ENCODE measurements around the gene PGM1.
"Not testable (repeated sequence)": the region's sequence is repeated elsewhere in the genome, so short reads cannot be mapped to it uniquely, and the experiment has no call there.

Gene PGM1

GRCh38 chr1:63575340-63575826, 17.8 kb upstream of the PGM1 start:
- ATAC-seq (replicated peaks) (no peak), DNase-seq (peak; percentile 14 to 26 (median 17))
- Mint-ChIP-seq H3K4me1 (ENCODE audit: low read depth in 2 of 2) (no peaks in the 10 kb centered on the region), H3K27me3 (no peaks in the 10 kb centered on the region), H3K4me3 (no peak overlapping the region), H3K36me3 (ENCODE audit: insufficient read depth) (no peaks in the 10 kb centered on the region), H3K9me3 (no peaks in the 10 kb centered on the region), H3K27ac (no peak overlapping the region)

GRCh38 chr1:63586326-63586725, 6.9 kb upstream of the PGM1 start:
- H3K27ac Mint-ChIP-seq; H3K36me3 Mint-ChIP-seq (ENCODE audit: insufficient read depth); H3K4me3 Mint-ChIP-seq; H3K27me3 Mint-ChIP-seq; H3K4me1 Mint-ChIP-seq (ENCODE audit: low read depth in 2 of 2); H3K9me3 Mint-ChIP-seq; ATAC-seq (replicated peaks); DNase-seq: not testable (repeated sequence)

- DNase-seq, result no peak
Observed at GRCh38 chr1:63590166-63590560, 3.0 kb upstream of the PGM1 start.

GRCh38 chr1:63592536-63593302, 492 bp upstream of the PGM1 start:
- Mint-ChIP-seq H3K4me3 (peak overlapping the region; percentile 97 to 99), H3K36me3 (ENCODE audit: insufficient read depth) (peaks cover 18% of the 10 kb centered on the region), H3K27ac (peak overlapping the region; percentile 96), H3K9me3 (no peaks in the 10 kb centered on the region), H3K27me3 (no peaks in the 10 kb centered on the region), H3K4me1 (ENCODE audit: low read depth in 2 of 2) (peaks cover 11 to 36% of the 10 kb centered on the region in 2 donors)
- ATAC-seq (replicated peaks) (no peak), DNase-seq (no peak)

More at GRCh38 chr1:63590166-63590560, 3.0 kb upstream of the PGM1 start:
- no peak overlapping the region for H3K4me3 Mint-ChIP-seq
- H3K36me3 Mint-ChIP-seq (ENCODE audit: insufficient read depth), result peaks cover 14% of the 10 kb centered on the region
- no peak overlapping the region for H3K27ac Mint-ChIP-seq
- H3K27me3 Mint-ChIP-seq, result no peaks in the 10 kb centered on the region
- no peak for ATAC-seq (replicated peaks)
- peaks cover 6 to 20% of the 10 kb centered on the region in 2 donors for H3K4me1 Mint-ChIP-seq (ENCODE audit: low read depth in 2 of 2)
- H3K9me3 Mint-ChIP-seq, result no peaks in the 10 kb centered on the region

GRCh38 chr1:63593886-63594605, 835 bp downstream of the PGM1 start:
- no peaks in the 10 kb centered on the region for H3K27me3 Mint-ChIP-seq
- H3K27ac Mint-ChIP-seq, result peak overlapping the region; percentile 96
- peaks cover 18% of the 10 kb centered on the region for H3K36me3 Mint-ChIP-seq (ENCODE audit: insufficient read depth)
- peak; percentile 59 to 68 (median 64) for DNase-seq
- peaks cover 11 to 36% of the 10 kb centered on the region in 2 donors for H3K4me1 Mint-ChIP-seq (ENCODE audit: low read depth in 2 of 2)
- peak; percentile 60 for ATAC-seq (replicated peaks)
- peak overlapping the region; percentile 97 to 99 for H3K4me3 Mint-ChIP-seq
- no peaks in the 10 kb centered on the region for H3K9me3 Mint-ChIP-seq

DNA sequence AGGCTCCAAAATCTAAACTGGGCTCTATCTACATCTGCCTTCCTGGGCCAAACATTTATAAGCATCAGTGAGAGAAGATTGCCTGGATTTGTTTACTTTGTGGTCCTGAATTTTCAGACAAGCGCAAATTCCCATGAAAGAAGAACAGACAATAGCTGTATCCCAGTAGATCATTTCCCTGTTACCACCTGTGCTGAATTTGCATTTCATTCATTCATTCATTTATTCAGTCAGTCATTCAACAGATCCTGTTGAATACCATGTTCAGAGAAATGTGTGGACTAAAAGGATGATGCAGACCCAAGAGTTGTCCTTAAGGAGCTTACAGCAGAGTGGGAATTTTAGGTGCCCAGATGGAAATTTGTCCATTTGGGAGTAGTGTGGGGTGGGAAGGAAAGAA, 2.2 kb downstream of the PGM1 start:
- Mint-ChIP-seq H3K27me3 (no peaks in the 10 kb centered on the region), H3K36me3 (ENCODE audit: insufficient read depth) (peaks cover 18% of the 10 kb centered on the region), H3K4me3 (peak overlapping the region in 1 of 2 donors; percentile 12), H3K4me1 (ENCODE audit: low read depth in 2 of 2) (peaks cover 11 to 36% of the 10 kb centered on the region in 2 donors), H3K9me3 (no peaks in the 10 kb centered on the region), H3K27ac (no peak overlapping the region)
- DNase-seq (no peak), ATAC-seq (replicated peaks) (no peak)

- H3K27ac Mint-ChIP-seq, result no peak overlapping the region
- no peaks in the 10 kb centered on the region for H3K27me3 Mint-ChIP-seq
- DNase-seq, result no peak
- H3K36me3 Mint-ChIP-seq (ENCODE audit: insufficient read depth), result peaks cover 4% of the 10 kb centered on the region
- no peaks in the 10 kb centered on the region for H3K9me3 Mint-ChIP-seq
- H3K4me3 Mint-ChIP-seq, result no peak overlapping the region
- H3K4me1 Mint-ChIP-seq (ENCODE audit: low read depth in 2 of 2), result peaks cover 10 to 20% of the 10 kb centered on the region in 2 donors
- ATAC-seq (replicated peaks), result no peak
Observed at GRCh38 chr1:63599799-63600198, 6.6 kb downstream of the PGM1 start.

DNA sequence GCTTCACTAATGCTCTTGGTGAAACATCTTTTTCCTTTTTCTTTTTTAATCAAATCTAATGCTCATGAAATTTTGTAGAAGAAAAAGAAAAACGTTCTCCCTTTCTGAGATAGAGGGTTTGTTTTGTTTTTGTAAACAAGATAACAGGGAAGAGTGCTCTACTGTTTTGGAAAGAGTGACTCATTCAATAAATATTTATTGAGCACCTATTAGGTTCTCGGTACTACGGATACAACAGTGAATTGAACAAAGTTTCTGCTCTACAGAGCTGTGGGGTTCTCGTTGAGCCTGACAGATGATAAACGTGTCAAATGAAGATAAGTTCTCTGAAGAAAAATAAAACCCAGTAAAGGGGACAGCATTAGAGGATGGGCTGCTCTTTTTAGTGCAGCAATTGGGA, 7.0 kb downstream of the PGM1 start:
- Mint-ChIP-seq H3K27me3 (no peaks in the 10 kb centered on the region), H3K36me3 (ENCODE audit: insufficient read depth) (peaks cover 4% of the 10 kb centered on the region), H3K27ac (no peak overlapping the region), H3K9me3 (no peaks in the 10 kb centered on the region), H3K4me3 (no peak overlapping the region), H3K4me1 (ENCODE audit: low read depth in 2 of 2) (peaks cover 10 to 20% of the 10 kb centered on the region in 2 donors)
- ATAC-seq (replicated peaks) (no peak), DNase-seq (no peak)

- H3K4me3 Mint-ChIP-seq, result no peak overlapping the region
- no peaks in the 10 kb centered on the region for H3K9me3 Mint-ChIP-seq
- H3K4me1 Mint-ChIP-seq (ENCODE audit: low read depth in 2 of 2), result peaks cover 7 to 16% of the 10 kb centered on the region in 2 donors
- ATAC-seq (replicated peaks) (no peak), DNase-seq (no peak)
- no peaks in the 10 kb centered on the region for H3K27me3 Mint-ChIP-seq
- no peaks in the 10 kb centered on the region for H3K36me3 Mint-ChIP-seq (ENCODE audit: insufficient read depth)
- peak overlapping the region in 1 of 2 donors; percentile 66 for H3K27ac Mint-ChIP-seq
Observed at GRCh38 chr1:63601061-63601460, 7.8 kb downstream of the PGM1 start.

DNA sequence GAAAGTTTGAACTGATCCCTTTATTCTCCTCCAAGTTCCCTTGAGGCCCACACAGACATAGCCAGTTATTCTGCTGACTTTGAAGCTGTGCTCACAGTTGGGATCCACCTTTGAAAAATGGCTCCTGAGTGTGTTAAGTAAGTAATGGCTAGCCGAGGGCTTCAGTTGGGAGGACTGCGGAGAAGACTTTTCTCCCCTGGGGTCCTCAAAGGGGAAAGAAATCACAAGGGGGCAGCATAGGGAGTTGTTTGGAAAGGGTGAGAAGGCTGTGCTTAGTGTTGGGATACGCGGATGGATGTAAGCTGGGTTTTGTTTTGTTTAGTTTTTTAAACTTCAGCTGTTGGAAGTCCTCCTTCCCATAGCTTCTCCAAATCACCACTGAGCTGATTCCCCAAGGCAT, 8.3 kb downstream of the PGM1 start:
- DNase-seq (no peak), ATAC-seq (replicated peaks) (no peak)
- Mint-ChIP-seq H3K27me3 (no peaks in the 10 kb centered on the region), H3K27ac (peak overlapping the region in 1 of 2 donors; percentile 66), H3K4me3 (no peak overlapping the region), H3K9me3 (no peaks in the 10 kb centered on the region), H3K4me1 (ENCODE audit: low read depth in 2 of 2) (peaks cover 7 to 12% of the 10 kb centered on the region in 2 donors), H3K36me3 (ENCODE audit: insufficient read depth) (peaks cover 3% of the 10 kb centered on the region)

GRCh38 chr1:63601912-63602311, 8.7 kb downstream of the PGM1 start:
- no peaks in the 10 kb centered on the region for H3K27me3 Mint-ChIP-seq
- ATAC-seq (replicated peaks) (no peak), DNase-seq (no peak)
- H3K27ac Mint-ChIP-seq, result no peak overlapping the region
- no peaks in the 10 kb centered on the region for H3K9me3 Mint-ChIP-seq
- H3K4me1 Mint-ChIP-seq (ENCODE audit: low read depth in 2 of 2), result peaks cover 6 to 7% of the 10 kb centered on the region in 2 donors
- H3K4me3 Mint-ChIP-seq, result no peak overlapping the region
- H3K36me3 Mint-ChIP-seq (ENCODE audit: insufficient read depth), result peaks cover 3% of the 10 kb centered on the region

GRCh38 chr1:63602629-63603028, 9.4 kb downstream of the PGM1 start:
- DNase-seq (no peak), ATAC-seq (replicated peaks) (no peak)
- H3K27me3 Mint-ChIP-seq, result no peaks in the 10 kb centered on the region
- H3K4me3 Mint-ChIP-seq, result no peak overlapping the region
- no peaks in the 10 kb centered on the region for H3K9me3 Mint-ChIP-seq
- H3K27ac Mint-ChIP-seq, result no peak overlapping the region
- peaks cover 4 to 5% of the 10 kb centered on the region in 2 donors for H3K4me1 Mint-ChIP-seq (ENCODE audit: low read depth in 2 of 2)
- H3K36me3 Mint-ChIP-seq (ENCODE audit: insufficient read depth), result peaks cover 3% of the 10 kb centered on the region

DNA sequence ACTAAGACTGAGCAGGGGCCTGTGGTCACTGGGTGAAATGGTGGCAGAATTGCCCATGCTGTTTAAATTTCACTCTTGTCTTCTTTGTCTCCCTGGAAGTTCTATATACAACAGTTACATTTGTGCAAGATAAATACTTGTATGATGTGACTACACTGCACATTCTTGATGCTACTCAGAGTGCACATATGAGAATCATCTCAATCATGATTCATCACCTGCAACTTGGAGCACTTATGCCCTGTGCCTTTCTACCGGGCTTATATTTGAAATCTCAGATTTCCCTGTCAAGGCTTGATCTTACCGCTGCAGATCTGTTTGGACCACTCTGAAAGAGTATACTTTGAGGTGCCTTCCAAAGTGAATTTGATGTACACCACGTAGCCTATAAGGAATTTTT, 10.6 kb downstream of the PGM1 start:
- no peak overlapping the region for H3K27ac Mint-ChIP-seq
- H3K9me3 Mint-ChIP-seq, result no peaks in the 10 kb centered on the region
- no peak for ATAC-seq (replicated peaks)
- no peaks in the 10 kb centered on the region for H3K27me3 Mint-ChIP-seq
- no peak overlapping the region for H3K4me3 Mint-ChIP-seq
- peaks cover 4 to 9% of the 10 kb centered on the region in 2 donors for H3K4me1 Mint-ChIP-seq (ENCODE audit: low read depth in 2 of 2)
- H3K36me3 Mint-ChIP-seq (ENCODE audit: insufficient read depth), result peaks cover 3% of the 10 kb centered on the region
- no peak for DNase-seq

GRCh38 chr1:63607322-63607721, 14.1 kb downstream of the PGM1 start:
- Mint-ChIP-seq H3K27me3 (no peaks in the 10 kb centered on the region), H3K36me3 (ENCODE audit: insufficient read depth) (peaks cover 3% of the 10 kb centered on the region), H3K27ac (no peak overlapping the region), H3K4me1 (ENCODE audit: low read depth in 2 of 2) (peaks cover 7 to 12% of the 10 kb centered on the region in 2 donors), H3K9me3 (no peaks in the 10 kb centered on the region), H3K4me3 (no peak overlapping the region)
- ATAC-seq (replicated peaks) (no peak), DNase-seq (no peak)

All from effector memory CD8-positive, alpha-beta T cell (primary cell).